Endodermal cell (in vitro differentiated cells): ENCODE results near the gene SRSF1. TPM values are rescaled to one million over a fixed set of nuclear protein-coding genes. Genes with fewer than 3 reads are reported as not detected.

Source experiments
- DNase-seq: peaks from one replicate; pipeline ENCODE4 v3.0.0-alpha.2; 2017
- H3K27ac ChIP-seq: 2 replicates; pipeline ENCODE4 v1.5.1; 2013; ENCODE audit warnings: mild to moderate bottlenecking, low read depth, low read length, moderate library complexity
- H3K27me3 ChIP-seq: 2 replicates; pipeline ENCODE4 v1.6.1; 2013; ENCODE audit warnings: mild to moderate bottlenecking, low read length, moderate library complexity; ENCODE audit not compliant: insufficient read depth, control insufficient read depth, poor library complexity, severe bottlenecking
- H3K36me3 ChIP-seq: 2 replicates; pipeline ENCODE4 v1.7.0; 2013; ENCODE audit warnings: mild to moderate bottlenecking, low read length, moderate library complexity; ENCODE audit not compliant: control insufficient read depth, insufficient read depth
- H3K4me1 ChIP-seq: one replicate; pipeline ENCODE4 v1.7.0; 2013; ENCODE audit warnings: low read length; ENCODE audit not compliant: control insufficient read depth, insufficient read depth
- H3K4me3 ChIP-seq: 2 replicates; pipeline ENCODE4 v1.5.1; 2013; ENCODE audit warnings: mild to moderate bottlenecking, low read length, moderate library complexity
- H3K9ac ChIP-seq: 2 replicates; pipeline ENCODE4 v1.6.1; 2013; ENCODE audit warnings: mild to moderate bottlenecking, low read length, moderate library complexity; ENCODE audit not compliant: poor library complexity, severe bottlenecking; ENCODE audit errors: extremely low read depth
- H3K9me3 ChIP-seq: 2 replicates; pipeline ENCODE4 v1.6.1; 2013; ENCODE audit warnings: mild to moderate bottlenecking, low read length, moderate library complexity; ENCODE audit not compliant: control insufficient read depth
- H3K27ac Mint-ChIP-seq: 2 replicates; pipeline ENCODE4 v1.8.0; 2020; ENCODE audit warnings: mixed read lengths
- H3K27me3 Mint-ChIP-seq: 2 replicates; pipeline ENCODE4 v1.8.0; 2021; ENCODE audit warnings: mild to moderate bottlenecking, mixed read lengths; ENCODE audit not compliant: insufficient read depth
- H3K36me3 Mint-ChIP-seq: 2 replicates; pipeline ENCODE4 v1.8.0; 2020; ENCODE audit warnings: low read depth, mixed read lengths
- H3K4me1 Mint-ChIP-seq: 2 replicates; pipeline ENCODE4 v1.8.0; 2020; ENCODE audit warnings: mixed read lengths
- H3K4me3 Mint-ChIP-seq: 2 replicates; pipeline ENCODE4 v1.8.0; 2020; ENCODE audit warnings: mild to moderate bottlenecking, moderate library complexity, mixed read lengths
- H3K9me3 Mint-ChIP-seq: 2 replicates; pipeline ENCODE4 v1.8.0; 2020; ENCODE audit warnings: mild to moderate bottlenecking, mixed read lengths
- WGBS, 2 experiments: methylation state at CpG; one replicate each; pipeline versions ENCODE4 v1.1.5 to v1.1.7; 2013; ENCODE audit warnings: missing lambda C conversion rate in 2 of 2, mixed read lengths in 1 of 2; ENCODE audit not compliant: insufficient coverage in 1 of 2, insufficient read length in 1 of 2; 5-methylcytosine and 5-hydroxymethylcytosine counted together
- total RNA-seq, 2 donors: library from RNA; stranded (reverse); fragmentation: NEBNext Ultra II Directional in 1 of 2; extraction: Animal tissue kit (Norgen Biotek cat#: 25700) in 1 of 2; gene quantifications; 2 replicates in 1 of 2; 3 replicates in 1 of 2; pipeline ENCODE4 v1.2.1, GENCODE V29; 2021
- TF ChIP-seq, protein P1 (sequence below): fragments of 200-600 bp; sonication (generic); conservative IDR thresholded peaks from 2 replicates; pipeline ENCODE4 v1.5.0; 2021; ENCODE audit warnings: antibody characterized with exemption, mild to moderate bottlenecking

SRSF1 gene
- total RNA-seq, 2 donors from 2014 or later = 339 to 361 TPM

GRCh38 chr17:58002973-58003372 lies 4.1 kb downstream of the SRSF1 start:
- peak overlapping the region; percentile 10 for H3K4me3 ChIP-seq
- peaks cover 15% of the 10 kb centered on the region for H3K4me1 ChIP-seq
- no peak for DNase-seq
- 92 to 97% methylated on average over 1 to 2 of the region's 2 CpGs for WGBS, 2 experiments
- no peaks in the 10 kb centered on the region for H3K9me3 Mint-ChIP-seq
- H3K27me3 Mint-ChIP-seq = no peaks in the 10 kb centered on the region
- no peaks in the 10 kb centered on the region for H3K9me3 ChIP-seq
- peaks cover 40% of the 10 kb centered on the region for H3K4me1 Mint-ChIP-seq
- peaks cover 80% of the 10 kb centered on the region for H3K36me3 ChIP-seq
- peak overlapping the region; percentile 38 for H3K4me3 Mint-ChIP-seq
- TF ChIP-seq, protein P1, sequence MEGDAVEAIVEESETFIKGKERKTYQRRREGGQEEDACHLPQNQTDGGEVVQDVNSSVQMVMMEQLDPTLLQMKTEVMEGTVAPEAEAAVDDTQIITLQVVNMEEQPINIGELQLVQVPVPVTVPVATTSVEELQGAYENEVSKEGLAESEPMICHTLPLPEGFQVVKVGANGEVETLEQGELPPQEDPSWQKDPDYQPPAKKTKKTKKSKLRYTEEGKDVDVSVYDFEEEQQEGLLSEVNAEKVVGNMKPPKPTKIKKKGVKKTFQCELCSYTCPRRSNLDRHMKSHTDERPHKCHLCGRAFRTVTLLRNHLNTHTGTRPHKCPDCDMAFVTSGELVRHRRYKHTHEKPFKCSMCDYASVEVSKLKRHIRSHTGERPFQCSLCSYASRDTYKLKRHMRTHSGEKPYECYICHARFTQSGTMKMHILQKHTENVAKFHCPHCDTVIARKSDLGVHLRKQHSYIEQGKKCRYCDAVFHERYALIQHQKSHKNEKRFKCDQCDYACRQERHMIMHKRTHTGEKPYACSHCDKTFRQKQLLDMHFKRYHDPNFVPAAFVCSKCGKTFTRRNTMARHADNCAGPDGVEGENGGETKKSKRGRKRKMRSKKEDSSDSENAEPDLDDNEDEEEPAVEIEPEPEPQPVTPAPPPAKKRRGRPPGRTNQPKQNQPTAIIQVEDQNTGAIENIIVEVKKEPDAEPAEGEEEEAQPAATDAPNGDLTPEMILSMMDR = no peak
- H3K27ac ChIP-seq = no peak overlapping the region
- H3K27me3 ChIP-seq = no peaks in the 10 kb centered on the region
- no peak overlapping the region for H3K9ac ChIP-seq
- H3K27ac Mint-ChIP-seq = no peak overlapping the region
- peaks cover 64% of the 10 kb centered on the region for H3K36me3 Mint-ChIP-seq

DNA sequence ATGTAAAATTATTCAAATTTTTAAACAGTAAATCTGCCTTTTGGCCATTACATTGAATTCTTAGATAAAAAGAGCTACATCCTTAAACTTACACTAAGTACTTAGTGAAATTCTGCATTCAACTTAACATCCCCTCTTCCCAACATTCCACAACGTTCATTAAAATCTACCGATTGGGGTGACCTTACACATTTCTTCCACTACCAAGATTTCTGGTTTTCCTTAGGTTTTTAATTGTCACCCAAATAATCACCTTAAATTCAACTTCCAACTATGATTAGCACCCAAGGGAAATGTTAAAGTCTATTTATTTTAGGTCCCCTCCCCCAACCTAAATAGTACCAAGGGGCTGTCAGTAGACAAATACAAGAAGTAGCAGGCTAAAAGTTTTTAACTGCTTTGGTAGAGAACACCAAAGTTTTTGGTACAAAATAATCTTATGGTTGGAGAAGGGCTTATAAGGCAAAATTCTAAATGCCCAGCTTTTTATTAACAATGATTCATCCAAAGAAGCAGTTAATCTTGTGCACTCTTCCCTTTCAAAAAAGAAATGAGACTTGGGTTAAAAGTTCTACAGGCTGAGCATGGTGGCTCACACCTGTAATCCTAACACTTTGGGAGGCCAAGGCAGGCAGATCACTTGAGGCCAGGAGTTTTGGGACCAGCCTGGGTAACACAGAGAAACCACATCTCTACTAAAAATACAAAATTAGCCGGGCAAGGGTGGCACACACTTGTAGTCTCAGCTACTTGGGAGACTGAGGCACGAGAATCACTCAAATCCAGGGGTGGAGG lies 4.7 kb downstream of the SRSF1 start:
- TF ChIP-seq, protein P1 = no peak
- no peak for DNase-seq
- H3K27ac Mint-ChIP-seq = no peak overlapping the region
- Histone ChIP-seq H3K4me3 (peak overlapping the region; percentile 10), H3K9me3 (no peaks in the 10 kb centered on the region), H3K9ac (no peak overlapping the region), H3K27me3 (no peaks in the 10 kb centered on the region), H3K36me3 (peaks cover 87% of the 10 kb centered on the region), H3K4me1 (peaks cover 15% of the 10 kb centered on the region), H3K27ac (no peak overlapping the region)
- no peaks in the 10 kb centered on the region for H3K9me3 Mint-ChIP-seq
- WGBS, 2 experiments = 87 to 98% methylated on average over 4 of the region's 4 CpGs
- H3K4me1 Mint-ChIP-seq = peaks cover 40% of the 10 kb centered on the region
- H3K4me3 Mint-ChIP-seq = no peak overlapping the region
- no peaks in the 10 kb centered on the region for H3K27me3 Mint-ChIP-seq
- H3K36me3 Mint-ChIP-seq = peaks cover 69% of the 10 kb centered on the region

DNA sequence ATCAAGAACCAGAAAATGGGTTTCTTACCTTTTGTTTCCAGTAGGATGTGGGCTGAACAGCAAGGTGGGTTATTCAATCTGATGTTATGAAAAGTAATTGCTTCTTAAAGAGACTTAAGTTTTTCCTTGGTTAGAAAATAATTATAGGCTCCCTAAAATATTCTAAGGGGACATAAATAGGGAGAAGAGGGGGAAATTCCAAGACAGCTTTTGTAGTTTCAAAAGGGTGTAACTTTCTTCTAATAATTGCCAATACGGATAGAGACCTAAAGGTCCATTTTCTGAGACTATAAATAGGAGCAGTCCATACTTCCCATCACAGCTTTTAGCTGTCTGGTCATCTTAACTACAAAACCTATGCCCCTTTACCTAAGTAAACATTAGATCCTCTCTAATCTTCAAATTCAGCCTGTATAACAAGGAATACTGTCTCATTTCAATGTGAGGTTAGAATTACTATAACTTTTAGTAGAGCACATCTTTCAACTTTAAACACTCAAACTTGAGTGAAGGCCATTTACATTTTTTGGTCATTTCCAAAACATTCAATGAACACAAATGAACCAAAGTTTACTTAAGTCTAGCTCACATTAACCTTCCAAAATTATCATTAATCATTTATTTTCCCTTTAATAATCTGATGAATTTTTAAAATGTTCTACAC lies 5.5 kb downstream of the SRSF1 start:
- 96% methylated on average over 1 of the region's 1 CpG; no CpG with 5 or more reads in 1 of the 2 experiments for WGBS, 2 experiments
- Histone ChIP-seq H3K36me3 (peaks cover 94% of the 10 kb centered on the region), H3K27ac (no peak overlapping the region)

More for the DNA sequence above, 5.5 kb downstream of the SRSF1 start:
- peaks cover 43% of the 10 kb centered on the region for H3K4me1 Mint-ChIP-seq
- H3K9me3 Mint-ChIP-seq = no peaks in the 10 kb centered on the region
- Histone ChIP-seq H3K4me1 (peaks cover 15% of the 10 kb centered on the region), H3K9ac (no peak overlapping the region), H3K9me3 (no peaks in the 10 kb centered on the region), H3K4me3 (peak overlapping the region; percentile 10), H3K27me3 (no peaks in the 10 kb centered on the region)
- DNase-seq = no peak
- TF ChIP-seq, protein P1 = no peak
- no peak overlapping the region for H3K27ac Mint-ChIP-seq
- H3K27me3 Mint-ChIP-seq = no peaks in the 10 kb centered on the region
- no peak overlapping the region for H3K4me3 Mint-ChIP-seq
- peaks cover 71% of the 10 kb centered on the region for H3K36me3 Mint-ChIP-seq
